Measurements from ENCODE around the gene SPRYD3.

- no peak for TF ChIP-seq POLR2AphosphoS5 (IDR thresholded peaks at IDR 0.05; ENCODE audit: low read depth, low read length)
- TF ChIP-seq REST (IDR thresholded peaks at IDR 0.05; ENCODE audit: insufficient read depth in 1 of 2, low read depth in 2 of 2, low read length in 2 of 2) = no peak
- TF ChIP-seq SIN3A (IDR thresholded peaks at IDR 0.05; ENCODE audit: borderline replicate concordance, insufficient read depth, low read length) = no peak
- no peak for TF ChIP-seq TAF1 (IDR thresholded peaks at IDR 0.05; ENCODE audit: borderline replicate concordance, insufficient read depth, low read length)
Measured at GRCh38 chr12:53047221-53048032, 31.8 kb downstream of the SPRYD3 start.
